IMR-90 (cell line): Measurements from ENCODE around the gene GNB5. TPM values are rescaled to one million over a fixed set of nuclear protein-coding genes. Genes with fewer than 3 reads are reported as not detected.

ENCODE experiments used
- ATAC-seq: fragments of 200-7000 bp; cut with Tn5 transposase; 2 replicates; pipeline ENCODE4 v1.9.1; 2020; ENCODE audit warnings: low read depth, mild to moderate bottlenecking, moderate library complexity
- BruUV-seq: library from RNA; stranded (reverse); fragments of 400-500 nt; replicated peaks from 2 replicates; lab custom pipeline; 2021; lab: Mats Ljungman, UMichigan
- CTCF ChIA-PET: fragments of 300-600 bp; formaldehyde crosslinking; extraction: SDS; loops from one replicate; lab custom pipeline; 2021; ENCODE audit warnings: antibody characterized with exemption; lab: Yijun Ruan, JAX
- POLR2A ChIA-PET: fragments of 300-600 bp; sonication (Branson Sonifier 250); formaldehyde crosslinking; loops from one replicate; lab custom pipeline; 2022; ENCODE audit warnings: antibody characterized with exemption; ENCODE audit not compliant: unreplicated experiment; lab: Charles Lee
- DNase-seq: peaks from one replicate; pipeline ENCODE4 v3.0.0; 2013
- H2AFZ ChIP-seq: replicated peaks from 2 replicates; pipeline ENCODE3; 2013; ENCODE audit warnings: low read length, mild to moderate bottlenecking; ENCODE audit not compliant: poor library complexity
- H2AK5ac ChIP-seq: 2 replicates; pipeline ENCODE4 v1.6.1; 2013; ENCODE audit warnings: low read depth, low read length, inconsistent platforms
- H2AK9ac ChIP-seq: replicated peaks from 2 replicates; pipeline ENCODE3; 2013; ENCODE audit warnings: mild to moderate bottlenecking, low read depth, low read length, moderate library complexity; ENCODE audit not compliant: poor library complexity
- H2BK120ac ChIP-seq: 2 replicates; pipeline ENCODE4 v1.6.1; 2013; ENCODE audit warnings: low read depth, low read length, inconsistent platforms
- H2BK15ac ChIP-seq: 3 replicates; pipeline ENCODE4 v1.6.1; 2013; ENCODE audit warnings: low read depth, low read length, inconsistent platforms
- H2BK20ac ChIP-seq: 2 replicates; pipeline ENCODE4 v1.6.1; 2013; ENCODE audit warnings: low read depth, mild to moderate bottlenecking, inconsistent platforms, low read length, moderate library complexity
- H2BK5ac ChIP-seq: 2 replicates; pipeline ENCODE4 v1.6.1; 2013; ENCODE audit warnings: mild to moderate bottlenecking, low read depth, low read length, inconsistent platforms; ENCODE audit not compliant: poor library complexity, severe bottlenecking
- H3K14ac ChIP-seq: replicated peaks from 2 replicates; pipeline ENCODE4 v1.6.1; 2013; ENCODE audit warnings: low read depth, low read length, inconsistent platforms
- H3K18ac ChIP-seq: 2 replicates; pipeline ENCODE4 v1.6.1; 2013; ENCODE audit warnings: low read depth, low read length, control low read depth
- H3K23ac ChIP-seq: 2 replicates; pipeline ENCODE4 v1.6.1; 2013; ENCODE audit warnings: low read depth, low read length, inconsistent platforms
- H3K27ac ChIP-seq: 2 replicates; pipeline ENCODE4 v1.5.1; 2013; ENCODE audit warnings: mild to moderate bottlenecking, control low read depth, low read length; ENCODE audit not compliant: insufficient read depth
- H3K27me3 ChIP-seq: 2 replicates; pipeline ENCODE4 v1.6.1; 2013; ENCODE audit warnings: low read length; ENCODE audit not compliant: control insufficient read depth, insufficient read depth
- H3K36me3 ChIP-seq: 2 replicates; pipeline ENCODE4 v1.6.1; 2013; ENCODE audit warnings: low read length, mixed read lengths; ENCODE audit not compliant: control insufficient read depth, insufficient read depth
- H3K4ac ChIP-seq: 2 replicates; pipeline ENCODE4 v1.6.1; 2013; ENCODE audit warnings: low read depth, low read length, inconsistent platforms
- H3K4me1 ChIP-seq: 2 replicates; pipeline ENCODE4 v1.6.1; 2013; ENCODE audit warnings: low read length, mixed read lengths; ENCODE audit not compliant: control insufficient read depth, insufficient read depth
- H3K4me2 ChIP-seq: 2 replicates; pipeline ENCODE4 v1.6.1; 2013; ENCODE audit warnings: low read depth, mild to moderate bottlenecking, control low read depth, low read length, moderate library complexity
- H3K4me3 ChIP-seq: 2 replicates; pipeline ENCODE4 v1.5.1; 2013; ENCODE audit warnings: low read depth, mild to moderate bottlenecking, control low read depth, low read length, moderate library complexity; ENCODE audit not compliant: insufficient read depth
- H3K56ac ChIP-seq: 2 replicates; pipeline ENCODE4 v1.6.1; 2013; ENCODE audit warnings: low read length, inconsistent platforms; ENCODE audit not compliant: insufficient read depth; ENCODE audit errors: extremely low read depth
- H3K79me1 ChIP-seq, 2 experiments: 2 replicates each; pipeline ENCODE4 v1.6.1; 2013; ENCODE audit warnings: low read length in 2 of 2, inconsistent platforms in 1 of 2, low read depth in 1 of 2
- H3K9ac ChIP-seq: 2 replicates; pipeline ENCODE4 v1.6.1; 2013; ENCODE audit warnings: low read depth, low read length, control low read depth
- H3K9me1 ChIP-seq: 2 replicates; pipeline ENCODE4 v1.6.1; 2013; ENCODE audit warnings: low read length, inconsistent platforms; ENCODE audit not compliant: insufficient read depth
- H3K9me3 ChIP-seq: 2 replicates; pipeline ENCODE4 v1.6.1; 2013; ENCODE audit warnings: low read length; ENCODE audit not compliant: control insufficient read depth, insufficient read depth
- H4K20me1 ChIP-seq: 2 replicates; pipeline ENCODE4 v1.6.1; 2013; ENCODE audit warnings: low read length, inconsistent platforms; ENCODE audit not compliant: insufficient read depth
- H4K5ac ChIP-seq: 2 replicates; pipeline ENCODE4 v1.6.1; 2013; ENCODE audit warnings: mild to moderate bottlenecking, low read depth, low read length, control low read depth
- H4K8ac ChIP-seq, 2 experiments: 2 replicates each; pipeline ENCODE4 v1.6.1; 2013; ENCODE audit warnings: low read depth in 2 of 2, low read length in 2 of 2, control low read depth in 1 of 2, inconsistent platforms in 1 of 2
- H4K91ac ChIP-seq: 2 replicates; pipeline ENCODE4 v1.6.1; 2013; ENCODE audit warnings: low read depth, low read length, inconsistent platforms; ENCODE audit not compliant: insufficient read depth
- CEBPB ChIP-seq: IDR thresholded peaks from 2 replicates; pipeline ENCODE4 v1.6.1; 2012; ENCODE audit warnings: low read depth, low read length, improper control_type of control experiment
- CHD1 ChIP-seq: IDR thresholded peaks from 2 replicates; pipeline ENCODE4 v1.6.1; 2012; ENCODE audit warnings: low read depth, low read length, improper control_type of control experiment
- FOS ChIP-seq: fragments of 150-350 bp; IDR thresholded peaks from 2 replicates; pipeline ENCODE4 v1.6.1; 2016; ENCODE audit warnings: low read depth, low read length
- WGBS, 2 experiments: methylation state at CpG; one replicate each; pipeline versions ENCODE4 v1.1.5 to v1.1.7; 2013; ENCODE audit warnings: missing lambda C conversion rate in 2 of 2; ENCODE audit not compliant: insufficient read length in 1 of 2; ENCODE audit errors: extremely low coverage in 2 of 2; 5-methylcytosine and 5-hydroxymethylcytosine counted together
- dilution Hi-C: fragments of 300-500 bp; cut with HindIII; formaldehyde crosslinking; loops from one replicate; pipeline ENCODE4 v1.14.3; 2018; ENCODE audit warnings: low sequenced_read_pairs; ENCODE audit not compliant: unreplicated experiment
- in situ Hi-C: fragments of 300-500 bp; cut with MboI; formaldehyde crosslinking; loops from 3 replicates; pipeline ENCODE4 v1.14.3; 2019; ENCODE audit warnings: low sequenced_read_pairs, inconsistent platforms, mixed read lengths
- intact Hi-C: fragments of 100-400 bp; cut with micrococcal nuclease; formaldehyde crosslinking; loops from 2 replicates; pipeline ENCODE4 v1.10.0; 2022
- polyA plus RNA-seq, 3 experiments: library from polyadenylated mRNA; depleted of rRNA; stranded (reverse); fragments of >200 nt; gene quantifications; 2 replicates each; pipeline ENCODE4 v1.2.3, GENCODE V29; 2012; ENCODE audit warnings: low replicate concordance in 1 of 3
- total RNA-seq: library from RNA; depleted of rRNA; stranded (reverse); fragments of >200 nt; gene quantifications from 2 replicates; pipeline ENCODE4 v1.2.3, GENCODE V29; 2012

Gene GNB5
- total and polyA plus RNA-seq, 2 of the 4 experiments (the other 2 are of a cell fraction), result 27.7 to 33.2 TPM

DNA sequence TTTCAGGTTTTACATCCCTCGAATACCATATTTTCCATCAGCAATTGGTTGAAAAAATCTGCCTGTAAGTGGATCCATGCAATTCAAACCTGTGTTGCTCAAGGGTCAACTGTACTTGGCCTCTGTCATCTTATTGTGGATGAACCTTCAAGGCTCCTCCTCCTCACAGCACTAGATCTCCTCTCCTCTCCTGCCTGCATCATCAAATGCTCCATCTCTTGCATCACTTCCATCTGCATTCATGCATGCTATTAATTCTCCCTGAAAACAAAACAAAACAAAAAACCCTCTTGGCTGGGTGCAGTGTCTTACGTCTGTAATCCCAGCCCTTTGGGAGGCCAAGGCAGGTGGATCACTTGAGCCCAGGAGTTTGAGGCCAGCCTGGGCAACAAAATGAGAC, 88.7 kb downstream of the GNB5 start:
- no peak overlapping the region for H3K4me3 ChIP-seq
- intact Hi-C loops (no loop called here), dilution Hi-C loops (no loop called here), in situ Hi-C loops (no loop called here)
- H3K27ac ChIP-seq, result no peak overlapping the region; the same call in 1 of the 2 replicates
- H3K9me1 ChIP-seq, result peaks cover 6% of the 10 kb centered on the region
- H3K4ac ChIP-seq, result peak overlapping the region; percentile 2; the same call in 1 of the 2 replicates
- no peaks in the 10 kb centered on the region for H3K27me3 ChIP-seq
- BruUV-seq, result no TSS peak
- H4K20me1 ChIP-seq, result no peaks in the 10 kb centered on the region
- H4K8ac ChIP-seq, result no peak overlapping the region
- H2BK5ac ChIP-seq, result no peak overlapping the region
- H3K18ac ChIP-seq, result no peak overlapping the region
- ChIA-PET CTCF (interaction anchor here (1.6 kb wide), 1 partner anchor 11 kb away, joined by 4 read pairs; no protein-coding TSS in a partner anchor), POLR2A (no interaction called here)
- H3K36me3 ChIP-seq, result no peaks in the 10 kb centered on the region
- no CpG with 5 or more reads among the region's 2 CpGs for WGBS, 2 experiments
- H4K91ac ChIP-seq, result no peak overlapping the region
- no peak overlapping the region for H3K9ac ChIP-seq
- H2BK15ac ChIP-seq, result no peak overlapping the region
- no peak overlapping the region for H4K5ac ChIP-seq
- H2BK20ac ChIP-seq, result peak overlapping the region; percentile 3
- peak; percentile 92 for DNase-seq
- H2BK120ac ChIP-seq, result peak overlapping the region; percentile 80; the same call in 1 of the 2 replicates
- H3K23ac ChIP-seq, result no peak overlapping the region
- TF ChIP-seq CHD1, result no peak
- peak; percentile 94 for TF ChIP-seq CEBPB
- 0 out of 2 replicates have a peak, but pooled peaks have one; percentile 9 for TF ChIP-seq FOS
- H3K79me1 ChIP-seq, result 0 out of 4 replicates have a peak, but pooled peaks cover 0 to 4% of the 10 kb centered on the region in 2 experiments
- H2AK5ac ChIP-seq, result peak overlapping the region; percentile 5; the same call in 1 of the 2 replicates
- H3K4me2 ChIP-seq, result no peak overlapping the region
- H2AFZ ChIP-seq, result no peak overlapping the region
- no peak overlapping the region for H2AK9ac ChIP-seq
- H3K14ac ChIP-seq, result peak overlapping the region; percentile 53; the same call in 1 of the 2 replicates
- no peaks in the 10 kb centered on the region for H3K9me3 ChIP-seq
- no peak overlapping the region for H3K56ac ChIP-seq
- peak; percentile 60 for ATAC-seq
- peaks cover 7% of the 10 kb centered on the region for H3K4me1 ChIP-seq
